HepG2 (cell line): ENCODE data around the gene AMOT.

Source experiments
- ATF7 ChIP-seq, 2 experiments: fragments of 450-650 bp in 1 of 2; sonication (generic) in 1 of 2; formaldehyde crosslinking in 1 of 2; IDR thresholded peaks; 2 replicates each; pipeline versions ENCODE4 v1.4.0 to v1.6.1; 2016 to 2020; ENCODE audit warnings: antibody characterized with exemption in 1 of 2, mild to moderate bottlenecking in 1 of 2, missing genetic modification reagents in 1 of 2
- EED ChIP-seq: sonication (generic); formaldehyde crosslinking; IDR thresholded peaks from 2 replicates; pipeline ENCODE4 v1.5.0; 2020; ENCODE audit warnings: mild to moderate bottlenecking, missing genetic modification reagents
- ESRRA ChIP-seq: sonication (generic); formaldehyde crosslinking; IDR thresholded peaks from 2 replicates; pipeline ENCODE4 v1.5.1; 2020; ENCODE audit warnings: mild to moderate bottlenecking, low read depth, missing genetic modification reagents
- PPARG ChIP-seq: conservative IDR thresholded peaks from 2 replicates; pipeline ENCODE4 v1.6.1; 2016; ENCODE audit warnings: missing biosample characterization, missing genetic modification reagents
- THAP9 ChIP-seq: sonication (generic); formaldehyde crosslinking; IDR thresholded peaks from 2 replicates; pipeline ENCODE4; 2020; ENCODE audit warnings: missing genetic modification reagents, mild to moderate bottlenecking, borderline replicate concordance
- ZNF547 ChIP-seq: sonication (generic); formaldehyde crosslinking; IDR thresholded peaks from 2 replicates; pipeline ENCODE4 v1.5.1; 2020; ENCODE audit warnings: mild to moderate bottlenecking, missing genetic modification reagents
- ZNF563 ChIP-seq: sonication (generic); formaldehyde crosslinking; IDR thresholded peaks from 2 replicates; pipeline ENCODE4 v1.8.0; 2022; ENCODE audit warnings: mild to moderate bottlenecking, moderate library complexity, missing genetic modification reagents
- TF ChIP-seq, protein P1 (sequence below): sonication (generic); formaldehyde crosslinking; IDR thresholded peaks from 2 replicates; pipeline ENCODE4 v1.5.0; 2020; ENCODE audit warnings: mild to moderate bottlenecking, missing genetic modification reagents, moderate library complexity

DNA sequence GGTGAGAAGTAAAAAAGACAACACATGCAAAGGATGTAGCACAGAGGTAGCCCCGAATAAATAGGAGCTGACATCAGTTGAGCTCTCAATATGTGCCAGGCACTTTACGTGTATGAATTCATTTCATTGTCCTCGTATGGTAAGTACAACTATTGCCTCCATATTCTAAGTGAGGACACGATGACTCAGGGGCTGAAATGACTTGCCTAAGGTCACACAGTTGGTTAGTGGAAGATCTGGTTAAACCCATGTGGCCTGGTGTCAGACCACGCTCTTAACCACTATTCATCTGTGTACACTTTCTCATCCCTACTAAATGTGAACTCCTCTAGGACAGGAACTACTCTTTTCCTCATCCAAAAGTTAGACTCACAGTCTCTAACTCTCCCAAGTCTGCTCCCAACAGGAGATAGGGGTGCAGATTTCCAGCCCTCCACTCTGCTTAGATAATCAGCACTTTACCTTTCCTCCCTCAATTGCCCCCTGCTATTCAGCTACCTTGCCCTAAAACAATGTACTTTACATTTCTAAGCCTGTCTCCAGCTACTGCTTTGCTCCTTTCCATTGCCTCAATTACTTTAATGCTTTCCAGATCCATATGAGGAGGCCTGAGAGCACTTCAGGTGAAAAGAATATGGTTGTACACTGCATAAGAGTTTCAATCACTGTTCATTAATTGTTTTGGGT, 102.1 kb downstream of the AMOT start:
- TF ChIP-seq THAP9 (CRISPR knock-in tag): no peak
- TF ChIP-seq EED: no peak
- TF ChIP-seq, protein P1, sequence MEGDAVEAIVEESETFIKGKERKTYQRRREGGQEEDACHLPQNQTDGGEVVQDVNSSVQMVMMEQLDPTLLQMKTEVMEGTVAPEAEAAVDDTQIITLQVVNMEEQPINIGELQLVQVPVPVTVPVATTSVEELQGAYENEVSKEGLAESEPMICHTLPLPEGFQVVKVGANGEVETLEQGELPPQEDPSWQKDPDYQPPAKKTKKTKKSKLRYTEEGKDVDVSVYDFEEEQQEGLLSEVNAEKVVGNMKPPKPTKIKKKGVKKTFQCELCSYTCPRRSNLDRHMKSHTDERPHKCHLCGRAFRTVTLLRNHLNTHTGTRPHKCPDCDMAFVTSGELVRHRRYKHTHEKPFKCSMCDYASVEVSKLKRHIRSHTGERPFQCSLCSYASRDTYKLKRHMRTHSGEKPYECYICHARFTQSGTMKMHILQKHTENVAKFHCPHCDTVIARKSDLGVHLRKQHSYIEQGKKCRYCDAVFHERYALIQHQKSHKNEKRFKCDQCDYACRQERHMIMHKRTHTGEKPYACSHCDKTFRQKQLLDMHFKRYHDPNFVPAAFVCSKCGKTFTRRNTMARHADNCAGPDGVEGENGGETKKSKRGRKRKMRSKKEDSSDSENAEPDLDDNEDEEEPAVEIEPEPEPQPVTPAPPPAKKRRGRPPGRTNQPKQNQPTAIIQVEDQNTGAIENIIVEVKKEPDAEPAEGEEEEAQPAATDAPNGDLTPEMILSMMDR (CRISPR knock-in tag): no peak
- TF ChIP-seq ATF7 (IDR thresholded peaks at IDR 0.05): no peak
- TF ChIP-seq ATF7 (CRISPR knock-in tag; IDR thresholded peaks at IDR 0.05): no peak
- TF ChIP-seq PPARG (CRISPR knock-in tag): no peak
- TF ChIP-seq ESRRA: no peak
- no peak for TF ChIP-seq ZNF563
- no peak for TF ChIP-seq ZNF547 (CRISPR knock-in tag)
